Esophagus muscularis mucosa (tissue), 3 donors: Measurements from ENCODE around the gene SFTPB.

Experiments used
- POLR2AphosphoS5 ChIP-seq, 2 donors: sonication (generic); formaldehyde crosslinking; IDR thresholded peaks; one replicate each; pipeline ENCODE4 v1.6.1; 2017; ENCODE audit warnings: antibody characterized with exemption in 2 of 2
- TF ChIP-seq, protein P1 (sequence below), 3 experiments: fragments of 200-600 bp in 2 of 3; fragments of 450-650 bp in 1 of 3; sonication (generic) in 2 of 3; IDR thresholded peaks; one replicate each; pipeline ENCODE4 v1.5.1; 2017 to 2019; ENCODE audit warnings: antibody characterized with exemption in 3 of 3, mild to moderate bottlenecking in 2 of 3, moderate library complexity in 1 of 3

DNA sequence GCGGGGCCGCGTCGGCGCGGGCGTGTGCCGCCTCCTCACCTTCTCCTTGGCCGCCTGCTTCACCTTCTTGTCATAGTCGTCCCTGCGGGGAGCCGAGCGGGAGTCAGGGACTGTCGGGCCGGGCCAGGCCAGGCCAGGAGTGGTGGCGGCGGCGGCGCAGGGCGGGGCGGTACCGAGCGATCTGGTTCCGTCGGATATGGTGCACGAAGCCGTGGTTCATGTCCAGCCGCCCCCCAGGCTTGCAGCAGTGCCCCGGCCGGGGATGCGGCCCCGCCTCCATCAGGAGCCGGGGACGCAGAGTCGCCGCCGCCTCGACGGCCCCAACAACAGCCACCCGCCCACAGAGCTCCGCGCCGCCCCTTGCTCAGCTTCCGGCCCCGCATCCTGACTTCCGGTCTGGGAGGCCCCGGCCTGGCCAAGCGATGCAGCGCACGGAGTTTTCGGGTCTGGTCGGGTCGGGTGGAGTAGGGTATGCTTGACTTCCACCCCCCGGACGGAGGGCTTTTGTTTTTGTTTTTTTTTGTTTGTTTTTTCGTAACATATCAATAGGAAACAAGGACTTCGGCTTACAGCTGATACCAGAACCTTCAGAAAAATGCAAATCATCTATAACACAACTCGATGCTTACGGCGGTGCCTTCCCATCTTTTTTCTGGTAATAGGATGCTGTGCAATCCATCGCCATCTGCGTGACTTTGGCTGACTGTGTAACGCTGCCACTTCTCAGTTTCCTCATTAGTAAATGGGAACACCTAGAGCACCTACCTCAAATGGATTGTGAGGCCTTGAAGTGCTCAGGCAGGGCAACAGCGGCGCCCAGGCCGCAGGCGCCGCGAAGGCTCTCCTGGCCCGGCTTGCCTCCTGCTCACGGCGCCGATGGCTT, 56.1 kb downstream of the SFTPB start, which contains the start of gene C2orf68:
- TF ChIP-seq, protein P1, sequence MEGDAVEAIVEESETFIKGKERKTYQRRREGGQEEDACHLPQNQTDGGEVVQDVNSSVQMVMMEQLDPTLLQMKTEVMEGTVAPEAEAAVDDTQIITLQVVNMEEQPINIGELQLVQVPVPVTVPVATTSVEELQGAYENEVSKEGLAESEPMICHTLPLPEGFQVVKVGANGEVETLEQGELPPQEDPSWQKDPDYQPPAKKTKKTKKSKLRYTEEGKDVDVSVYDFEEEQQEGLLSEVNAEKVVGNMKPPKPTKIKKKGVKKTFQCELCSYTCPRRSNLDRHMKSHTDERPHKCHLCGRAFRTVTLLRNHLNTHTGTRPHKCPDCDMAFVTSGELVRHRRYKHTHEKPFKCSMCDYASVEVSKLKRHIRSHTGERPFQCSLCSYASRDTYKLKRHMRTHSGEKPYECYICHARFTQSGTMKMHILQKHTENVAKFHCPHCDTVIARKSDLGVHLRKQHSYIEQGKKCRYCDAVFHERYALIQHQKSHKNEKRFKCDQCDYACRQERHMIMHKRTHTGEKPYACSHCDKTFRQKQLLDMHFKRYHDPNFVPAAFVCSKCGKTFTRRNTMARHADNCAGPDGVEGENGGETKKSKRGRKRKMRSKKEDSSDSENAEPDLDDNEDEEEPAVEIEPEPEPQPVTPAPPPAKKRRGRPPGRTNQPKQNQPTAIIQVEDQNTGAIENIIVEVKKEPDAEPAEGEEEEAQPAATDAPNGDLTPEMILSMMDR (IDR thresholded peaks at IDR 0.05): no peak
- TF ChIP-seq POLR2AphosphoS5 (IDR thresholded peaks at IDR 0.05): peak; percentile 89 to 92
